Measurements from ENCODE around the gene DNHD1. TPM values are rescaled to one million over a fixed set of nuclear protein-coding genes. Genes with fewer than 3 reads are reported as not detected.
"Not testable (repeated sequence)": the region's sequence is repeated elsewhere in the genome, so short reads cannot be mapped to it uniquely, and the experiment has no call there.

The DNHD1 gene
- total RNA-seq, 1 donor from 2014 or later: 7.0 TPM

DNA sequence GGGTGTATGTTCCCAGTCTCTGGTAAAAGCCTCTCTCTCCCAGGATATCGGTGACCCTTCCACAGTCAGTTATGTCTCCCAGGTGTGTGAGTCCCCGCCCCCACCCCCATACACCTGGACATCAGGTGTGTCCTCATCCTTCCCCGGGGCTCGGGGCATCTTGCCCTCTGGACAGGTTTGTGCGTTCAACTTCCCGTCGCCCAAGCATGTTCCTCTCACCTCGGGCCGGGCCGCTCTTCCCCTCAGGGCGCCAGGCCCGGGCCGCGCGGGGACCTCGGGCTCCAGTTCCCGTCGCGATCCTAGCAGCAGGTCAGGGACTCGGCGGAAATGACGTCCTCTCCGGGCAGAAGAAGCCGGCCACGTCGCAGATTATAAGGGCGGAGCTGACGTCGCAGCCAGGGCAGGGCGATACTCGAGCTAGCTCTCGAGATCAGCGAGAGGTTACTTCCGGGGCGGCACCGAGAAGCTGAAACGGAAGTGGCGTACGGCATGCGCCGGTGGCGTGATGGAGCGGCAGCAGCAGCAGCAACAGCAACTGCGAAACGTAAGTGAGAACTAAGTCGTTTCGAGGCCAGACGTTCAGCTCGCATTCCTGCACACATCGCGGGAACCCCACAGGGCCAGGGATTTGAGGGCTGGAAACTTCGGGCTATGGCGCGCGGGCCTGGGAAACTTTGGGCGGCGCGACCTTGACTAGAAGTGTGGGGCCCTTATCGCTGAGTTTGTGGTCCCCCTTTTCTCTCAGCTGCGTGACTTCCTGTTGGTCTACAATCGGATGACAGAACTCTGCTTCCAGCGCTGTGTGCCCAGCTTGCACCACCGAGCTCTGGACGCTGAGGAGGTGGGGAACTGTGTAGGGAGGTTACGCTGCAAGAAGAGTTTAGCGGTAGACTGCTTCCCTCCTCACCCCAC is 15.8 kb upstream of the DNHD1 start, which contains the start of the genes ARFIP2 and TIMM10B:
ARFIP2 (minus strand) TSS at position 320 of the 912 bp plus-strand sequence. CDS start 910 bp downstream, outside the sequence.
TIMM10B (plus strand) TSS at position 490 of the 912 bp plus-strand sequence; CDS start at position 506, 16 bp downstream.
- peak; percentile 99 for DNase-seq

GRCh38 chr11:6481924-6482275 is 15.2 kb upstream of the DNHD1 start:
- peak; percentile 32 for DNase-seq

GRCh38 chr11:6482441-6482840 is 14.6 kb upstream of the DNHD1 start:
- no peak for DNase-seq

DNA sequence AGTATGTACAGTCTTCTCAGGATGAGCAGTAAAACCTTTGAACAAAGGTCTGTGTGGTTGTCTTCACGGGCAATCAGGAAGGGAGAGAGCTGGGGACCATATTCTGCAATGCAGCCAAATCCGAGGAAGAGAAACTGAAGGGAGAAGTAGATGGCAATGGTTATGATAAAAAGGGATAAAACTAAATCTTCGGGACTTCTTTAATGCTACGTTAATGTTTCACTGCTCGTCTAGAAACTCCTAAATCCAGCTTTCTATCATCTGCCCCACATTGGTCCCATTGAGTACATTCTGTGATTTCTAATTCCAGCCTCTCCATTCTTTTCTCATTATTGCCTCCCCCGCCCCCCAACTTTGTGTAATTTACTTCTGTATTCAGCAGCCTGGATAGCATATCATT is 14.1 kb upstream of the DNHD1 start:
- no peak for DNase-seq

GRCh38 chr11:6485661-6486060 is 11.4 kb upstream of the DNHD1 start:
- no peak for DNase-seq

DNA sequence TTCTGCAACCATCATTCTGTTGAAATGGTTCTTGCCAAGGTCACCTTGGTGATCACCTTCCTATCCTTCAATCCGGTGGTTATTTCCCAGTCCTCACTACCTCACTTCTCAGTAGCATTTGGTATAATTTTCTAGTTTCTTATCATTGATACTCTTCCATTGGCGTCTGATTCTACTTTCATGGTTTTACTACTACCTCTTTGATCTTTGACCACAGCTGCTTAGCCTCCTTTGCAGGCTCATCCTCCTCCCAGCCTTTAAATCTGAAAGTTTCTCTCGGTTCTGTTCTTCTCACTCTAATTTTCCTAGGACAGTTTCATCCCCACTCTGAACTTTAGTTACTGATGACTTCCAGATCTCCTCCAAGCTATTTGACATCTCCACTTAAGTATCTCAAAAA is 10.8 kb upstream of the DNHD1 start:
- DNase-seq: no peak

DNA sequence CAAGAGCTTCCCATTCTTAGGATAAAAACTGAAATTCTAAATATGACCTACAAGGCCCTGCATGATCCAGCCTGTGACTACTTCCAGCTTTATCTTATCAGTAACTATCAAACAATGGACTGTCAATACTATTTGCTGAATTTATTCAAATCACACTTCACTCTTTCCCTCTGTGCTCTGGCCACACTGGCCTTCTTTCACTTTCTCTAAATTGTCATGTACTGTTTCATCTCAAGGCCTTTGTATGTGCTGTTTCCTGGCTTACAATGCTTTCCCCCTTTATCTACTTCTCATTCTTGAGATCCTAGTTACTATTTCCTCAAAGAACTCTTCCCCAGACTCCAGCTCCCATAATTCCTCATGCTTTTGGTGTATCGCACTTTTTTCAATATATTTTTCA is 10.1 kb upstream of the DNHD1 start:
- DNase-seq: no peak

DNA sequence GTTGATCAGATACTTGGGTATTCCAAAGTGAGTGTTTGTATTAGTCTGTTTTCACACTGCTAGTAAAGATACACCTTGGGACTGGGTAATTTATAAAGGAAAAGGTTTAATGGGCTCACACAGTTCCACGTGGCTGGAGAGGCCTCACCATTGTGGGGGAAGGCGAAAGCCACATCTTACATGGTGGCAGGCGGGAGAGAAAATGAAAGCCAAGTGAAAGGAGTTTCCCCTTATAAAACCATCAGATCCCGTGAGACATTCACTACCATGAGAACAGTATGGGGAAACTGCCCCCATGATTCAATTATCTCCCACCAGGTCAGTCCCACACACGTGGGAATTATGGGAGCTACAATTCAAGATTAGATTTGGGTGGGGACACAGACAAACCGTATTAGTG is 8.7 kb upstream of the DNHD1 start:
- DNase-seq: no peak

DNA sequence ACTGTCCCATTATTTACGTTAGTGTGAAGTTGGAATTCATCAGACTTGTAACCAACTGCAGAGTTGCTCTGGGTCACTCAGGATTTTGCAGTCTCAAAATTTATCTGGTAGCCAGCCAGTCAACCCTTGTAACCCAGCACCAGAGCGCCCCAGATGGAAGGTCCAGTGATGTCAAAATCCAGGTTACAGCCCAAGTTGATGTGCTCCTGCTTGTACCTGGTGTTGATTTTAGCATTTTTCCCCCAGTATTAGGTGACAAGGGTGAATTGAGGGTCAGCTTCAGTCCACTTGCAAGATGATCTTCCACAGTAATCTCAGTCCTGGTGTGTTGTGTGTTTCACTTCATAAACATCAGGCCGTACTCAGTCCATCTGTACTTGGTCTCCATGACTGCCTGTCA is 8.3 kb upstream of the DNHD1 start:
- DNase-seq: no peak

DNA sequence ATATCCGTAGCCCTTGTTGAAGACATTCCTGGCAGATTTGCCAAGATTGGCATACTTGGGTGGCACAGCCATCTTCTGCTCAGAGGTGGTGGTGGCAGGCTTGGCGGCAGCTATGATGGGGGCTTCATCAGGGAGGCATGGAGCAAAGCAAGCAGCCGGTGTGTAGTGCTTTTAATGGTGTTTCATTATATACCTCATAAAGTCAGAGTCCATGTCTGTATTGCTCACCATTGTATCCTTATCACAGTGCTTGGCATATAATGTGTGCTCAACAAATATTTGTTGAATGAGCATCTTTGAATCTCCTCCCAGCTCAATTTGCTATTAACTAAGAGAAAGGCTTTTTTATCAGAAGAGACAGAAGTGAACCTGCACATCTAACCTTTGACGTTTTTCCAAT is 7.8 kb upstream of the DNHD1 start:
- no peak for DNase-seq

DNA sequence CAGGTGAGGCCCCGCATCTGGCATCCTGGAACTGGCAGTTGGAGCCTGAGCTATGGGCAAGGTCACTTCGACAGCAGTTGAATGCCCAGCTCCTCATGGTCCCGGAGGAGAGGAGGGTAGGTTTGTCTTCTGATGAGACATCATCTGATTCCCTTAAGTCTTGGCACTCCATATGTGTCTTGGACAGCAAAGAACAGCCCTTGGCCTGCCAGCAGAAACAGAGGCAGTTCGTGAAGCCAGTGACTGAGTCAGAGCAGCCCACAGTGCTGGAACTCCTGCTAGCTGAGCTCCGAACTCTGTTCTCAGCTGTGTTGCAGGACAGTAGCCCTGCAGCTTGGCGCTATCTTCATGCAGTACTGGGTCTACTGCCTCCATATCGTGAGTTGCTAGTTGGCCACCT is 1.0 kb downstream of the DNHD1 start:
- DNase-seq: no peak

DNA sequence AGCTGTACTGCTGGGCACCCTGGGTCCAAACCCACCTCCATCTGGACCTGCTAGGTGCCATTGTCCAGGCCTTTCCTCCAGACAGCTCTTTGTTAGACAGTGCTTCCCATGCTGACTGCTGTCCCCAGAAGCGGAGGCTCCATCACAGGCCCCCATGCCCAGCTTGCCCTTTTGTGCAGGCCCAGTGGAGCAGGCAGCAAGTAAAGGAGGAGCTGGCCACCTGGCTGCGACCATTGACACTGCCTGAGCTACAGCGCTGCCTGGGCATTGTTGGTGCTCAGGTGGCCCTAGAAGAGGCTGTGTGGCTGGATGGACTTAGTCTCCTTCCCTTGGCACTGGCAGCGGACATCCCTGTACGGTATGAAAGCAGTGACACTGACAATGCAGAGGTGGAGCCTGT is 1.5 kb downstream of the DNHD1 start:
- no peak for DNase-seq

- DNase-seq: no peak
Measured at GRCh38 chr11:6502382-6502781, 5.3 kb downstream of the DNHD1 start.

GRCh38 chr11:6504166-6504565 is 7.1 kb downstream of the DNHD1 start:
- no peak for DNase-seq

- peak; percentile 52 for DNase-seq
Measured at GRCh38 chr11:6505577-6506240, 8.6 kb downstream of the DNHD1 start.

DNA sequence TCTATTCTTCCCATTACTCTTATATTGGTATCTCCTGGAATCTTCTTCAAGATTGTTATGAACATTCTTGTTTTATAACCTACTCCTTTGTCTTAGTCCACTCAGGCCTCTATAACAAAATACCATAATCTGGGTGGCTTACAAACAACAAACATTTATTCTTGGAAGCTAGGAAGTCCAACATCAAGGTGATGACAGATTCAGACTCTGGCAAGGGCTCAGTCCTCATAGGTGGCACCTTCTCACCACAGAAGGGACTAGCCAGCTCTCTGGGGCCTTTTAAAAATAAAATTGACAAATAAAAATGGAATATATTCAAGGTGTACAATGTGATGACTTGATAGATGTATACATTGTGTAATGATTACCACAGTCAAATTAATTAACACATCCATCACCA is 19.8 kb downstream of the DNHD1 start:
- no peak for DNase-seq

- no peak for DNase-seq
Measured at GRCh38 chr11:6520265-6520664, 23.2 kb downstream of the DNHD1 start.

- DNase-seq: not testable (repeated sequence)
Measured at GRCh38 chr11:6521946-6522345, 24.9 kb downstream of the DNHD1 start.

DNA sequence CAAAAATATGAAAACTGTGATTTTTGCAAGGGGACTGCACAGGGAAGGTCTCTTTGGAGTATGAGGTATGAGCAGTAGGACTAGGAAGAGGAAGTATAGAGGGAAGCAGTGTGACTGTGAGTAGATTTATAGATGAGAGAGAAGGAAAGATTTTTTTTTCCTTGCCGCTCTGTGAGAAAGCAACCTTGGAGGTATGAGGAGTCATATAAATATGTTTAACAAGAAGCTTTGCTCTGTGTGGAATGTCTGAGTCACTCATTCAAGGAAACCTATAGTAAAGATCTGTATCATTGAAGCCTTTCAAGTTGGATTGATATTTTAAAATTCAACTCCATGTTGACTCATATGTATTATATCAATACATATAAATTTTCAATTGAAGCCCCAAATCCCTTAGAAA is 26.2 kb downstream of the DNHD1 start:
- DNase-seq: no peak

GRCh38 chr11:6526411-6527135 is 29.5 kb downstream of the DNHD1 start:
- DNase-seq: no peak

- no peak for DNase-seq
Measured at GRCh38 chr11:6529266-6529665, 32.2 kb downstream of the DNHD1 start.

DNA sequence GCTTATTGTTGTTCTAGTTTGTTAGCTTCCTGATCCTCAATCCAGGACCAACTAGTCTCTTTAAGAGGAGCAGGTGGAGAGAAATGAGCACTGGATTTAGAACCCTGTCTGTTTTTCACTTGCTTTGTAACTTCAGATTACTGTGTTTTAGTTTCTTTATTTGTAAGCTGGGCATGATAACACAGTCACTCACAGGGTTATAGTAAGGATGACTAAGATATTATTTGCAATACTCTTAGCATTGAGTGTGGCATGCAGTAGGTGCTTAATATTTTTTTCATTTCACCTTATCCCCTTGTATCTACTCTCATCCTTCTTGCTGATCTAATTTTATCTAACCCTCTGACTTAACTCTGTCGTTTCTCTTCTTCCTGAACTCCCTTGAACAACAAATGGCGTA is 33.8 kb downstream of the DNHD1 start:
- no peak for DNase-seq

DNA sequence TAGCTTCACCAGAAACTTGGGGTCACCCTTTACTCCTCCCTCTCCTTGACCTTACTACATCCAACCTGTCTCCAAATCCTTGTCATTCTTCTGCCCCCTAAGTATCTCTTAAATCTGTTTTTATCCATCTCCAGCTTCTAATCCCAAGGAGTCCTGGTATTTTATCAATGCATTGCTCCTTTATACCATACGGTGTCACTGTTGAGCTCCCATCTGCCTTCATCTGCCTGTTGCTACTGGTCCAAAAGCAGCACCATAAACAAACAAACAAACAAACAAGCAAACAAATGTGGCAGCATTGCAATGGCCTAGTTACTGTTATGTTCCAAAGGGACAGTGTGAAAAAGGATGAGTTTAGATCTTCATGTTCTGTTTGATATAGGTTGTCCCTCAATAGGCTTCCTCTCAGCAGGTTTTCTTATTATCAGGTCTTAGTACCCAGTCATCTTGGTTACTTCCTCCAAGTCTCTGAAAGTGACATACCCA is 34.2 kb downstream of the DNHD1 start:
- DNase-seq: peak; percentile 70
